HG02571 (cell line): Measurements from ENCODE around the gene TUBB2B.

Experiments
- ATAC-seq: cut with Tn5 transposase; IDR thresholded peaks from one replicate; pipeline ENCODE4 v1.9.1; 2021; ENCODE audit warnings: mild to moderate bottlenecking, moderate library complexity; ENCODE audit not compliant: unreplicated experiment

The TUBB2B gene

DNA sequence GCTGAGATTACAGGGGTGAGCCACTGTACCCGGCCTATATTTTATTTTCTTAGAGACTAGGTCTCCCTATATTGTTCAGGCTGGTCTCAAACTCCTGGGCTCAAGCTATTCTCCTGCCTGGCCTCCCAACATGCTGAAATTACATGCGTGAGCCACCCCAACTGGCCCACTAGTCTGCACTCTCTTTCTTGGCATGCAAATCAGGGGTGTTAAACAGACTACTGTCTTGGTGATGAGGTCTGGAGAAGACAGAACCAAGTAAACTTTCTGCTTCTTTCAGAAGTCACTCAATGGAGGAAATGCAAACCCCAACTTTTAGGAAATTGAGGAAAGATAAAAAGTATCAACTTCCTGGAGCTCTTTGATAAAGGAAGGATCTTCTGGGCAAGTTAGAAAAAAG lies 8.0 kb upstream of the TUBB2B start:
- no peak for ATAC-seq

DNA sequence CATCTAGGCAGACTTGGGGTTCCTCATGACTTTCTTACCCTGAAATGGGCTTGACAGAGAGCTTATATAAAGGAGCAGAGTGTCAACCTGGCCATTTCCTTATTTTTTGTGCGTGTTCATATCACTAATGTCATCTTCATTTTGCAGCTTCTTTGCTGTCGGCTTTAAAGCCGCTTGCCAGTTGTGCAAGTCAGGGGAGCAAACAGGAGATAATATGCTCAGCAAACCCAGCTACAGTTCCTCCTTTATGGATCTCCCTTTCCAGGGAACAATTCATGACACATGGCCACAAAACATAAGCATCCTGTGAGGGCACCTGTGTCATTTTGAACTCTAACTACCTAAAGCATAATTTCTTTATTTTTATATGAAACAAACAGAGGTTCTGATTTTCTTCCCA lies 6.5 kb upstream of the TUBB2B start:
- no peak for ATAC-seq

DNA sequence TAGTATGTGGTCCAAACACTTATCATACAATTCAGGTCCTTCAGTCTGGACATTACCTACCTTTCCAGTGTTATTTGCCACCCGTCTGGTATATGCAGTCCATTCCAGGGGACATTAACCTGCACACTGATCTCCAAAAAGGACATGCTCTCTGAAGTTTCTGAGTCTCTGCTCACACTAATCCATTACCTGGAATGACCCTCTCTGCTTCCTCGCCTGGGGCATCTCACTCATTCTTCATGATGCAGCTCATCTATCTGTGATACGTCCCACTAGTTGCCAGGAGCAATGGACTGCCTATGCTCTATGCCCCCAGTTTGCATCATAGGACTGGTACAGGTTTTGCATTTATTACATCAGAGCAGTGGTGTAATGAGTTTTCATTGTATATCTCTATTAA lies 5.9 kb upstream of the TUBB2B start:
- no peak for ATAC-seq

DNA sequence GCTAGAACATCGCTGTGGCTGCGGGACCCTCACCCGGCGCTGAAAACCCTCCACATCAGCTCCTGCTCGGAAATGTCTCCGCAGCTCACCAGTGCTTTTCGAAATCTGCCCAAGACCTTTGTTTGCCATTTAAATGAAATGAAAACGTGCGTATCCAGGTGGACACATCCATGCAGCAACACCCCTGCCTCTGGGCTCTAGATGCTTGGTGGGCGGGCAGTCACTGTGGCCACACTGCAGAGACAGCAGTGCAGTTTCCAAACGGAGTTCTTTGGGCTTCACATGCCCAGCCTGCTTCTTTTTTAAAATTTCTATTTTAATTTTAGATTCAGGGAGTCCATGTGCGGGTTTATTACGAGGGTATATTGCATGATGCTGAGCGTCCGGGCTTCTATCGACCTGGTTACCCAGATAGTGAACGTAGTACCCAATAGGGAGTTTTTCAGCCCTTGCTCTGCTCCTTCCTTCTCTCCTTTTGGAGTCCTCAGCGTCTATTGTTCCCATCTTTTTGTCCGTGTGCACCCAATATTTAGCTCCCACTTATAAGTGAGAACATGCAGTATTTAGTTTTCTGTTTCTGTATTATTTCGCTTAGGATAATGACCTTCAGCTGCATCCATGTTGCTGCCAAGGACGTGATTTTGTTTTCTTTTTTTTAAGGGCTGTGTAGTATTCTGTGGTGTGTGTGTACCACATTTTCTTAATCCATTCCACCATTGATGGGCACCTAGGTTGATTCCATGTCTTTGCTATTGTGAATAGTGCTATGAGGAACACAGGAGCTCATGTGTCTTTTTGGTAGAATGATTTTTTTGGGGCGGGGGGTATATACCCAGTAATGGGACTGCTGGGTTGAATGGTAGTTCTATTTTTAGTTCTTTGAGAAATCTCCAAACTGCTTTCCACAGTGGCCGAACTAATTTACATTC lies 4.8 kb upstream of the TUBB2B start:
- no peak for ATAC-seq

DNA sequence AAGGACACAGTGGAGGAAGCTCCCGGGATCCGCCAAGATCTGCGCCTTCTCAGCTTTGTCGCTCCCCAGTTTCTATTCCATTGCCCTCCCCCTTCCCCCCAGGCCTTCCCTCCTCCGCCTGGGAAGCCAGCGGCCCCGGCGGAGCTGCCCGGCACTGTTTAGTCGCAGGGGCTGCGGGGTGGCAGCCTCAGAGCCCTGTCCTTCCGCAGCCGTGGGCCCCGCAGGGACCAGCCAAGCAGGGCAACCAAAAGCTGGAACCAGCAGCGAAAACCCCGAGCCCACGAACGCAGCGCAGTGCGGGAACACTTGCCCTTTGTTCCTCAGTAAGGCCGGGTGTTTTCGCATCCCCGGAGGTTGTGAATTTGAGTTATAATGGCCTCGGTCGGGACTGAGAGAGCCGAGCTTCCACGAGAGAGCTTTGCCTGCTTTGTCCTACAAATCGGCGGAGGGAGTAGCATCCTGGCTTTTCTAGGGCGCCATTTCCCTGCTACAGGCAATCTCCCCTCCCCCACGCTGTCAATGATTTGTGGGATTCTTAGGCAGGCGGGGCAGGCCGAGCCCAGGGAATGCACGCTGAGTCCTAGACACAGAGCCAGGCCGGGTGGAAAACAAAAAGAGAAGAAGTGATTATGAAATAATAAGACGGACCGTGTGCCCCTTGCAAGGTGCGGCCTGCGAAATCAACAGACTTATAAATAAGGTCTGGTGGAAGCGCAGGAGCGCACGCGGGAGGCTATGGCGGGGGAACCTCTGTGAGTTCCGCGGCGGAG lies 4.0 kb upstream of the TUBB2B start:
- no peak for ATAC-seq

DNA sequence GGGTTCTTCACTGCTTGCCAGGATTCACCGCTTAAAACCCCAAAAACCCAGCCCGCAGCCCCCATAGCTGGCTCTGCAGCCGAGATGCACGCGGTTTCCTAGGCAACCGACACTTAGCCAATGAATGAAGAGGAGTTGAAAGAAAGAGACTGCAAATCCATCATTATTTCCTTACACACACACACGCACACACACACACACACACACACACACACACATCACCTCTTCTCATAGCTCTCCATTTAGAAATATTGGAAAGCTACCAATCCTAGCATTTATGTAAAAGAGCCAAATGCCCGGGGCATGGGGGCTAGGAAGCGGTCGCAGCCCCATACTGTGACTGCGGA lies 3.4 kb upstream of the TUBB2B start:
- no peak for ATAC-seq

DNA sequence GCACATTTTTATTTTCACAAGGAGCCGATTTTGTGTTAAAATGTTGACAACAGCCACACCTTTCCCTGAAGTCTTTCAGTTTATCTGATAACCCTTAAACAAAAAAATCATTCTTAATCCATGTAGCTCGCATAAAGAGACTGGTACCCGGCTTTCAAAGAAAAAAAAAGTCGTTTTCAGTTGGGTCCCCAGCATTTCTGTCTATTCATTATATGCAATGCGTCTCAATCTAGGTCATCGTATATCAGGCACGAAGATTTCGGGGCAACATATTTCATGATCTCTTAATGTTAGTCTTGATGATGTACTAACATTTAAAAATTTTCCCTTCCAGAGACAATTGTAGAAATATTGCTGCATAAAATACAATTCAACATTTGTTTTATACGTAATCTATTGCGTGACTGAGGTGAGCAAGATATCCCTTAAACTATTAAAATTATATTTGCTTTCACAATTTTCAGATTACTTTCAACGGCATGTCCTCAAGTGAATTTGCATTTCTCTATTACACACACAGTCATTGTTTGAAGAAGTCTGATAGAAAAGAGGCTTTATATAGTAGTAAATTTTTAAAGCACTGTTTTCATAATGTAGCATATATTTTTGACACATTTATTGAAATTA lies 2.9 kb upstream of the TUBB2B start:
- ATAC-seq, result no peak

DNA sequence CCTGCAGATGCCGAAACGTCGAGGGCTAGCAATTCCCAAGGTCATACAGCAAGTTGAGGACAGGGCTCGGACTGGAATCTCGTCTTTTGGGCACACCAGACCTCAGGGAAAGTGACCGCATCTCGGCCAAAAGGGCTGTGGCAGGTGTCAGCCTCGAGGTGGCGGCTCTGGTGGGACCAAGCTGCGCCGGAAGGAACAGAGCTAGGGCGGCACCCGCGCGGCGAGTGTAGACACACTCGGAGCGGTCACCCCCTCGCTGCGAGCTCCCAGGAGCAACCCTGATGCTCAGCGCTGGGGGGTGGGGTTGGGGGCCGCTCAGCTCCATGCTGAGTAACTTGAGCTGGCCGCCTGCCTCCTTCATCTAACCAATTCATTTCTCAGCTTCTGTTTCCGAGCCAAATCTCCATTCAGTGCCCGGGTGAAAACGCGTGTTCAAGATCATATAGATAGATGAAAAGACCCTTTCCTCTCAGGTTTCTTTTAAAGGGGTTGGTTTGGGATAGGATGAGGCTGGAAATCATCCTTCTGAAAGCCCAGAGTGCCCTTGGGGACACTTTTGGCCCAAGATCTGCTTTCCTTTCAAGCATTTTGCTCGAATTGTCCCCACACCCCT lies 2.2 kb upstream of the TUBB2B start:
- ATAC-seq, result no peak

DNA sequence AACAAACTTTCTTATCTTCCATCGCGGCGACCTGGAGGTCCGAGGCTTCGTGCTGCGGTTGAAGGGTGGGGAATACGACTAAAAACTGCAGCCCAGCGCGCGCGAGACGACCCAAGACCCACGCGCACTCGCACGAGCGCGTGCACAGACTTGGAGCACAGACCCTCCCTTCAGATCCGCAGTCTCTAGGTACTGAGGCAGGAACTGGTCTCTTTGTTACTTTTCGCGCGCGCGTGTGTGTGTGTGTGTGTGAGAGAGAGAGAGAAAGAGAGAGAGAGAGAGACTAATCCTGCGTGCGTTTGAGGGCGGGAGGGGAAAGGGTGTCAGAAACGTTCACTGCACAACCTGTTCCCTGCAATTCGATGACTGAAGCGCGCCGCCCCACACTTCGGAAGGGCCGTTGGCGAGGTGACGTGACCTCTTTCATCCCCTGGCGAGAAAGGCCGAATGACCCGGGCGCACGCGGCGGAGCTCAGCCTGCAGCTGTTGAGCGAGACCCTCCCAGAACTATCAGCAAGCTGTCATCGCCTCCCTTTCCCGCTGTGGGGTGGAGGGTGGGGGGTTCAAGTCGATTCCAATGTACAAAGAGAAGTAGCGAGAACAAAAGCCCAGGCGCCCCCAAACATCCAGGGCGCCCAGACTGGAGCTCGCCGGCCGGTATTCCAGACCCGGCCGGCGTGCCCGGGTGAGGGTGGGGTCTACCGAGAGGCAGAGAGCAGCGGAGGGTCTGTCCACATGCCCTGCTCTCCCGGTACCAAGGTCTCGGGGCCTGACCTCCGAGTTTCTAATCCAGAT lies 1.5 kb upstream of the TUBB2B start:
- ATAC-seq, result no peak

DNA sequence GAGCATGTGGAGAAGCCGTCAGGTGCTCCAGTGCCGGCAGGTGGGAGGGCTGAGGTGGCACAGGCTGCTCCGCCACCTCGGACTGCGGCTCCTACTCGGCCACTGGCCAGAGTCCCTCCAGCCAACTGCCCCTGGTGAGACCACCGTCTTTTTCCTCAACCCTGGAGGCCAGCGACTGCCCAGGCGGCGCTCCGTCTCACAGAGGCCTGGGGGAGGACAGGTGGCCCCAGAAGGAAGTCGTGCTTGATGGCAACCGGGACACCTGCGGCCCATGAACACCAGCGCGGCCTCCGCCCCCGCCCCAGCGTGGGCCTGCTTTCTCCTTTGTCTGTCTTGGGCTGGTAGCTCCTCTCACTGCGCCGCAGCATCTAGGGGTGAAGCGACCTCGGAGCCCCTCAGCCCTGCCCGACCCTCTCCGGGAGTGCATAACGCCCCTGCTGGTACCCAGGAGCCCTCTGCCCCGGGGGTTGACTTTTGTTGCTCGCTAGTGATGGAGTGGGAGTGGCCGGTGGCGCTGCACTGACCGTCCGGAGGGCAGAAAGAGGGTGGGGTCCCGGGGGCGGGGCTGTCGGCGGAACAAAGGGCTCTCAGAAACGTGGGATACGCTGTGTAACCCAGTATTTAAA lies 706 bp upstream of the TUBB2B start:
- ATAC-seq, result no peak

DNA sequence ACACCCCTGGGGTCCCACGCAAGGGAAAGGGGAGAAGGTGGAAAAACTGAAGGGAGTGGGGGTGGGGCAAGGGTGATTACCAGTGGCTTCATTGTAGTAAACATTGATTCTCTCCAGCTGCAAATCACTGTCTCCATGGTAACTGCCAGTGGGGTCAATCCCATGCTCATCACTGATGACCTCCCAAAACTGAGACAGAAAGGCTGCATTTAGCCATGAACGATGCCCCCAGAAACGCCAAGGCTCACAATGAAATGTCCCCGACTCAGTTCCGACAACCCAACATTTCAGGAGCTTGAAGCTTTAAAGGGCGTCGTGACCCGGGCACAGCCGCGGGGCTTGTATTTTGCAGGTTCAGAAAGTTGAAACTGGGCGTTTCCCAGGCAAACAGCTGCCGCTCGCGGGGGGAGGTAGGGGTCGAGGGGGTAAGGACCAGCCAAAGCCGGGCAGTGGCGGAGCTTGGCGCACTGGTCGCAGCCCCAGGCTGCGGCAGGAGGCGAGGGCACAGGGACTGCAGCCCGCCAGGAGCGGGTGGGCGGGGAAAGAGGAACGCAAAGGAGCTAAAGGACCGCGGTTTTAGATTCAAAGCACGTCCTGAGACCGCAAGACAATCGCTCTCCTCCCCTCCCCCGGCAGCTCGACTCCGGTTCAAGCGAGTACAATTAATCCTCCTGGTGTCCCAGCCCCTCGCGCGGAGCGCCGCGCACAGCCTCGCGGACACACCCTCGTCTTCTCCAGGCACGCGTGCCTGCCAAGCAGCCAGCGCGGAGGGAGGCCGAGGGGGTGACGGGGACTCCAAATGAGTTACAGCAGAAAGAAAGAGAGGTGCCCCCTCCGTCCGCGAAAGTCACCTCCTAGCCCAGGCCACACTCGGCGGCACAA lies 731 bp downstream of the TUBB2B start:
- ATAC-seq, result no peak

DNA sequence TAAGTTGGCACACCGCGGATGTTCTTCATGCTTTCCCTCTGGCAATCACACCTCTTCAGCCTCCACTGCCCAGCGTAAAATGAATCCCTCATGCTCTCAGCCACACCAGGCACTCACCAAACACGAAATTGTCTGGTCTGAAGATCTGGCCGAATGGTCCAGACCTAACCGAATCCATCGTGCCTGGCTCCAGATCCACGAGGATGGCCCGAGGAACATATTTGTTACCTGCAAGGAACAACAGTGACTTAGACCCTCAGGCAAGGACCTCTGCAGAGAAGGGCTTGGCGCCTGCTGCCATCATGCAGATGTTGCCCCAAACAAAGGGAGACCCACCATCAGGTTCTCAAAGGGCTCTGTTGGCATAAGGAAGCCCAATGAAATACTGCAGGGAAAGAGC lies 1.4 kb downstream of the TUBB2B start:
- no peak for ATAC-seq

DNA sequence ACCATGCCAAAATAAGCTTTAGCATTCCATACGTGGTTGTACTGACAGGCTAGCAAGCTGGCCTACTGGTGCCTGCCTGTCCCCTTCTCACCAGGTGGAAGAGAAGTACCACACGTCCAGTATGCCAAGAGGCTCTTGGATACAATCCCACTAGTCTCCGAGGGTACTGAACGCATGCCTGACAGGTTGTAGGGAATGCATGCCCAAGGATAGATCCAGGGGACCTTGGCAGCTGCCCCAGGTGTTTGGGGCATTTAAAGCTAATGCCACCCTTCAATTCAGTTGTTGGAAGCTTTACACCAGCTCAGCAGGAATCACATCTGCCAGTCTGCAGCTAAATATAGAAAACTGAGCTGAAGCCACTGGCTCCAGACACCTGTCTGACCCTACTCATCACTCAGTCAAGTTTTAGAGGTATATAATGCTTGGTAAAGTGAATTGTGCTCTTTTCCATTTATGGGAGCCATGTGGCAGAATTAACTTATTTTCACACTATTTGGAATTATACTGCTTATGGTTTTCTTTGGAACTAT lies 4.9 kb downstream of the TUBB2B start:
- ATAC-seq, result no peak

DNA sequence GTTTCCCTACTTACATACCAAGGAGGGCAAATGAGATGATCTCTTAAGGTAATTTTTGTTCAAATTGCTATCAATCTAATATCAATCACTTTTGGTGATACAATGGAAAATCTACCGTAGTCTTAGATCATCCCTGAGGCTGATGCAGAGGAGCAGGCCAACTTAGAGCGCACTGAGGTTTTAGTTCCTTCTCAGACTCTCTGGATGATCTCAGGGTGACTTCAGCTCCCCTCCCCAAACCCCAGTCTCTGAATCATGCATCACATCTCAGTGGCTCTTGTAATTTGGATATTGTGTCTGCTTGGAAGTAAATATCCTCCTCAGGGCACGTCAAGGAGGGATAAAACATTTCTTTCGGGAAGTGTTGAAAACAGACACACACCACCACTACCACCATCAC lies 5.9 kb downstream of the TUBB2B start:
- ATAC-seq, result no peak

DNA sequence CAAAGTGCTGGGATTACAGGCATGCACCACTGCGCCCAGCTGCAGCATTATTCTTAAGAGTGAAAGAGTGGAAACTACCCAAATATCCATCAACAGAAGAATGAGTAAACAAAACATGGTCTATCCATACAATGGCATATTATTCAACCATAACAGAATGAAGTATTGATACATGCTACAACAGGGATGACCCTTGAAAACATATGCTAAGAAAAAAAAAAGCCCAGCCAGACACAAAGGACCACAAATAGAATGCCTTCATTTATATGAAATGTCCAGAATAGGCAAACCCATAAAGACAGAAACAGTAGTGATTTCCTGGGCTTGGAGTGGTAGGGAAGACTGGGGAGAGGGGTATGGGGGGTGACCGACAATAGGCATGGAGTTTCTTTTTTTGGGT lies 7.1 kb downstream of the TUBB2B start:
- ATAC-seq, result no peak

DNA sequence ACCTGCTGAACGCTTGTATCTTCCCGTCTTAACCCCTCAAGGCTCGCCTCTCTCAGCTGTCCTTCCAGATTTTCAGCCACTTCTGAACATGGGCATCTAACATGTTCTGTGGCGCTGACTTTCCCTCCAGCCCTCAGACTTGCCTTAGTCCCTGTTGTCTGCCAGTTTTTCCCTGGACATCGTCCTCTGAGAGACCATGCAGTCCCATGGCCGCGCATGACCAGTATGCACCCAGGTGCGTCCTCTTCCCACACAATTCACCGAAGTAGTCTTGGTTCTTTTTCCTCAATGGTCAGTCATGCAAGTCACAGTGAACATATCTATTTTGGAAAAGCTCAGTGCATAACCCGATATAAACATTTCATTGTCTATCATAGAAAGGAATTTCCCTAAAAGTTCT lies 9.2 kb downstream of the TUBB2B start:
- no peak for ATAC-seq

DNA sequence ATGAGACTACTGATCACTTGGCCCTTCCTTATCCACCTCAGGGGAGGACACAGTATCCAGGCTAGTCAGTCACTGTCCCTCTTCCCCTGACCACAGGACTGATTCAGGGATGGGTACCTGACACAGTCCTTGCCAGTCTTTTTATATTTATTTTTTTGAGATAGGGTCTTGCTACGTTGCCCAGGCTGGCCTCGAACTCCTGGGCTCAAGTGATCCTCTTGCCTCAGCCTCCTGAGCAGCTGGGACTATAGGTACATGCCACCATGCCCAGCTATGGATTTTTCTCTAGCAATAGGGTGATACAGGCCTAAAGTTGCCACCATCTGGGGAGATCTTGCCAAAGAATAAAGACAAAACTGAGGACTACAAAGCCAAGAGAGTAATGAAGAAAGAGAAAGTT lies 10.2 kb downstream of the TUBB2B start:
- ATAC-seq, result no peak

DNA sequence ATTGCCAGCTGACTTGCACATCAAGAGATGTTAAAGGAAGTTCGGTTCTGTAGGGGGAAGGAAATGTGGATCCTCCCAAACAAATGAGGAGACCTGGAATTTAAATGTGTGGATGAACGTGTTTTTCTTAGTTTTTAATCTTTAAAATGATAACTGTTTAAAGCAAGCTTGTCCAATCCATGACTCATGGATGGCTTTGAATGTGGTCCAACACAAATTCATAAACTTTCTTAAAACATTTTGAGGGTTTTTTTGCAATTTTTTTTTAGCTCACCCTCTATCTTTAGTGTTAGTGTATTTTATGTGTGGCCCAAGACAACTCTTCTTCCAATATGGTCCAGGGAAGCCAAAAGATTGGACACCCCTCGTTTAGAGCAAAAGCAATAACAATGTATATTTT lies 12.6 kb downstream of the TUBB2B start:
- no peak for ATAC-seq

DNA sequence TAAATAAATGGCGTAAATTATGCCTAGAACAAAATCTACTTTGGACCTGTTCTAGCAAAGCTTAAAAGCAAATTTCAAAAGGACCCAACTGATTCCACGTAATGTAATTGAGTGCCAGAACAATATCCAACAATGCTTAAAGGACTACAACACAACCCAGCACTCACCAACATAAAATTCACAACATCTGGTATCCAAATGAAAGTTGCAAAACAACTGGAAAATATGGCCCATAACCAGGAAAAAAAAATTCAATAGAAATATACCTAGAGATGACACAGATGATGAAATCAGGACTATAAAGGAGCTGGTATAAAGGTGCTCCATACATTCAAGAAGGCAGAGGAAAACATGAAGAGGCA lies 14.1 kb downstream of the TUBB2B start:
- no peak for ATAC-seq
